ENCODE results near the gene THAP7. TPM values are rescaled to one million over a fixed set of nuclear protein-coding genes. Genes with fewer than 3 reads are reported as not detected.

Gene THAP7
- total and polyA plus RNA-seq, 2 of the 13 experiments (the other 11 are each of a cell fraction or from before 2014, with no cell fraction given) = 13.0 to 25.5 TPM

GRCh38 chr22:20980938-20981722, 20.8 kb downstream of the THAP7 start (continued):
- TF ChIP-seq SUZ12 (IDR thresholded peaks at IDR 0.05; ENCODE audit: low read depth, low read length) = no peak
- peak; percentile 51; the same call in 1 of the 2 replicates for TF ChIP-seq HNRNPL (IDR thresholded peaks at IDR 0.05; ENCODE audit: low read depth, low read length)
- TF ChIP-seq, protein P1, sequence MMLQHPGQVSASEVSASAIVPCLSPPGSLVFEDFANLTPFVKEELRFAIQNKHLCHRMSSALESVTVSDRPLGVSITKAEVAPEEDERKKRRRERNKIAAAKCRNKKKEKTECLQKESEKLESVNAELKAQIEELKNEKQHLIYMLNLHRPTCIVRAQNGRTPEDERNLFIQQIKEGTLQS (CRISPR knock-in tag; IDR thresholded peaks at IDR 0.05) = no peak
- TF ChIP-seq SMAD3 (CRISPR knock-in tag; IDR thresholded peaks at IDR 0.05) = no peak
- no peak for TF ChIP-seq ZNF124 (CRISPR knock-in tag; IDR thresholded peaks at IDR 0.05)
- no peak for TF ChIP-seq ZNF282 (IDR thresholded peaks at IDR 0.05; ENCODE audit: partially characterized antibody)
- no peak for TF ChIP-seq BHLHE40 (IDR thresholded peaks at IDR 0.05; ENCODE audit: low read length)
- TF ChIP-seq ZNF280B (CRISPR knock-in tag; IDR thresholded peaks at IDR 0.05; ENCODE audit: borderline replicate concordance) = 0 out of 2 replicates have a peak, but pooled peaks have one; percentile 19
- no peak for TF ChIP-seq ZNF251 (CRISPR knock-in tag; IDR thresholded peaks at IDR 0.05)
- no peak for TF ChIP-seq NFKB2 (CRISPR knock-in tag; IDR thresholded peaks at IDR 0.05; ENCODE audit: borderline replicate concordance)
- no peak for TF ChIP-seq RFX5 (IDR thresholded peaks at IDR 0.05; ENCODE audit: low read depth, low read length)
- no peak for TF ChIP-seq ZNF788 (CRISPR knock-in tag; IDR thresholded peaks at IDR 0.05; ENCODE audit: borderline replicate concordance)
- TF ChIP-seq EEA1 (CRISPR knock-in tag; IDR thresholded peaks at IDR 0.05; ENCODE audit: borderline replicate concordance) = no peak
- TF ChIP-seq ETV5 (CRISPR knock-in tag; IDR thresholded peaks at IDR 0.05; ENCODE audit: borderline replicate concordance) = no peak
- no peak for TF ChIP-seq RAD51 (IDR thresholded peaks at IDR 0.05; ENCODE audit: borderline replicate concordance)
- TF ChIP-seq ZNF660 (CRISPR knock-in tag; IDR thresholded peaks at IDR 0.05; ENCODE audit: borderline replicate concordance, low read depth) = no peak
- TF ChIP-seq ZNF383 (CRISPR knock-in tag; IDR thresholded peaks at IDR 0.05; ENCODE audit: borderline replicate concordance) = 0 out of 2 replicates have a peak, but pooled peaks have one; percentile 8
- TF ChIP-seq MYNN (CRISPR knock-in tag; IDR thresholded peaks at IDR 0.05; ENCODE audit: low read depth) = no peak
- no peak for TF ChIP-seq NKX3-1 (CRISPR knock-in tag; IDR thresholded peaks at IDR 0.05)
- no peak for TF ChIP-seq KLF15 (CRISPR knock-in tag; IDR thresholded peaks at IDR 0.05; ENCODE audit: borderline replicate concordance)
- no peak for TF ChIP-seq HNRNPK (IDR thresholded peaks at IDR 0.05; ENCODE audit: low read depth, low read length, poor library complexity, severe bottlenecking)
- no peak for TF ChIP-seq ZNF703 (CRISPR knock-in tag; IDR thresholded peaks at IDR 0.05; ENCODE audit: borderline replicate concordance)
- no peak for TF ChIP-seq NRL (CRISPR knock-in tag; IDR thresholded peaks at IDR 0.05; ENCODE audit: borderline replicate concordance)
- TF ChIP-seq SMARCE1 (IDR thresholded peaks at IDR 0.05; ENCODE audit: borderline replicate concordance) = no peak
- TF ChIP-seq SSRP1 (CRISPR knock-in tag; IDR thresholded peaks at IDR 0.05) = 0 out of 2 replicates have a peak, but pooled peaks have one; percentile 11
- TF ChIP-seq POLR2AphosphoS5 (IDR thresholded peaks at IDR 0.05; ENCODE audit: low read depth, low read length) = peak; percentile 23; the same call in 1 of the 2 replicates
- no peak for TF ChIP-seq MEF2D (CRISPR knock-in tag; IDR thresholded peaks at IDR 0.05)
- no peak for TF ChIP-seq ZNF160 (CRISPR knock-in tag; IDR thresholded peaks at IDR 0.05)
- TF ChIP-seq SIN3B (IDR thresholded peaks at IDR 0.05; ENCODE audit: low read length) = no peak
- TF ChIP-seq MIXL1 (CRISPR knock-in tag; IDR thresholded peaks at IDR 0.05) = no peak
- TF ChIP-seq ZNF639 (CRISPR knock-in tag; conservative IDR thresholded peaks at IDR 0.05) = no peak
